HUDEP-2 (cell line): ENCODE data around the gene CCDC14.
"Not testable (repeated sequence)": the region's sequence is repeated elsewhere in the genome, so short reads cannot be mapped to it uniquely, and the experiment has no call there.

Experiments used
- DNase-seq, 76 experiments: peaks; one replicate each; lab custom pipeline; 2025; ENCODE audit not compliant: unreplicated experiment in 76 of 76; lab: John Stamatoyannopoulos, UW

CCDC14 gene

DNA sequence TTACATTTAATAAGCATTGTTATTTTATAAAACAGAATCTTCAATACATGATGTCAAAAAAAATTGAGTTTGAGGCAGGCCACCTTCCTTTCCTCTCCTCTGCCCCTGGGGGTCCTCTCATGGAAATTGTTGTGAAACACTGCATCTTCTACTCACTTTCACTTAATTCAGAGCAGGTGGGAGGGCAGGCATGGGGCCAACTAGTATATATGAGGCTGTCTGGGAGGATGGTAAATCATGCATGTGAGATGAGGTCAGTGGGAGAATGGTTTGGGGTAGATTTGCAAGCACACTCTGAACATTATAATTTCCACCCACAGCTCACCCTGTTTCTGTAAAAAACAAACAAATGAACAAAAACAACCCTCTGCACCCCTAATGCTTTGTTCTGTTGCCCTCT, 10.4 kb upstream of the CCDC14 start:
- DNase-seq = no peak

- DNase-seq = not testable (repeated sequence)
These were observed 6.2 kb upstream of the CCDC14 start for GRCh38 chr3:123967260-123967659.

- DNase-seq = not testable (repeated sequence)
These were observed 5.8 kb upstream of the CCDC14 start for GRCh38 chr3:123966799-123967198.

DNA sequence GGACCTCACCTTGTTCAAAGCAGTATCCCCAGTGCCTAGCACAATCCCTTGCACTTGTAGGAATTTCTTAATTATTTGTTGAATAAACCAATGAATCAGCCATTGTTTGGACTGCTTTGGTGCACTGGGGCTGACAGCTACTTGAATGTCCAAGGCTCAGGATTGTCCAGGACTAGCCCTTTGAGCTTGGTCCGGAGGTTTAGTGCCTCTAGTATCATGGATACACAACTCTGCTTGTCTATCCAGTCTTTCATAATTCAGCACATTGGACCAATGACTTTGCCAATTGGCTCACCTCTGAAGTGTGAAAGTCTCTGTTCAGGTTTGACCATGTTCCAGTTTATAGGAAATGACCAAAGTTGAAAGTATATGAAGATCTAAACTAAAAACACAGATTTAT, 3.8 kb upstream of the CCDC14 start:
- not testable (repeated sequence) for DNase-seq

DNA sequence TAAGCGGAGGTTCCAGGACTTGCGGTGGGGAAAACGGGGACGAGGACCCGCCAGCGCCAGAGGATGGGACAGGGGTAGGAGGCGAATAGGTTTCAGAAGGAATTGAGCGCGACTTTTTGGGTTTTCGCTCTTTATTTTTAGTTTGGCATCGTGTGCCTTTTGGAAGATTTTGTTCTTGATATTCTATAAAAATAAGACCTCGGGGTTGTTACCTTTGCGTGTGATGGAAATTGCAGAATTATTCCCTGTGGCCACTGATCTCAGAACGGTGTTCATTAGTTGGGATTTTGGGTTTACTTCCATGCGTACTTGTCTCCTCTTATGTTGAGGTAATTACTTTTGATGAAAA, 453 bp upstream of the CCDC14 start:
- DNase-seq = no peak

GRCh38 chr3:123953735-123954134, 7.3 kb downstream of the CCDC14 start:
- no peak for DNase-seq

- DNase-seq = no peak
These were observed 8.0 kb downstream of the CCDC14 start for GRCh38 chr3:123952844-123953520.

DNA sequence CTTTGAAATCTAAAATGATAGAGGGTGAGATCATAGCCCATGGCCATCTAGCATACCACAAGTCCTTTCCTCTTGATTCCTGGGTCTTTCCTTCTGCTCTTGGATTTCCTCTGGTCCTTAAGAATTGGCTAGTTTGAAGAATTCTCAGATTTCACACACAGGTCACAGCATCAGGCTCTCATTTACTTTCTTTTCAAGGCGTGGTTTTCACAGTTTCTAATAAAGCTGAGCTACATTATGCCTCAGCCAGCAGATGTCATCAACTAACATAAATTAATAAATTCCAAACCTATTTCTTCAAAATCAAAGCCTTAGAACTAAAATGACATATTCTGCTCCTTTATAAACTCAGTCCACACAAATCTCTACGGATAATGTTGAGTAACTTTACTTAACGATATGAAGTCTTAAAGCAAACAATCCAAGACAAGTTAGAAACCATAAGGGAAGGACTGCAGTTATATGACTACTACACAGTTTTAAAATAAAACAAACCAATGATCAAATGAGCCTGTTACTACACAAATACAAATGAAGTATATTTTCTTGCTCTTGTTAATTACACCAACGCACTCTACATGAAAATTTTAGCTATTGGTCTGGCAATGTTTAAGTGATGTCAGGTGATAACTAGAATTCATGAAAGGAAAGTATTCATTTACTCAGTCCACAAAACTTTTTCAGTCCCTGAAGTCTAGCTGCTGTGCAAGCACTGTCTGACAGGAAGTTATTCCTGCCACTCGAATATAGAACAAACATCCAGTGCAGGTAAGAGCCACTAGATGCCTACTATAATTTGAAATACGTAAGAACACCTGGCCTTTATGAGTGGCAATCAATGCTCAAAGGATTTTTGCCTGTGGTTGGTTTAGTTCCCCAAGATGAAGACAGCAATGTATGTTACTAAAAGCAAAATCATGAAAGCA, 9.2 kb downstream of the CCDC14 start:
- no peak for DNase-seq

GRCh38 chr3:123949641-123950040, 11.4 kb downstream of the CCDC14 start:
- no peak for DNase-seq

DNA sequence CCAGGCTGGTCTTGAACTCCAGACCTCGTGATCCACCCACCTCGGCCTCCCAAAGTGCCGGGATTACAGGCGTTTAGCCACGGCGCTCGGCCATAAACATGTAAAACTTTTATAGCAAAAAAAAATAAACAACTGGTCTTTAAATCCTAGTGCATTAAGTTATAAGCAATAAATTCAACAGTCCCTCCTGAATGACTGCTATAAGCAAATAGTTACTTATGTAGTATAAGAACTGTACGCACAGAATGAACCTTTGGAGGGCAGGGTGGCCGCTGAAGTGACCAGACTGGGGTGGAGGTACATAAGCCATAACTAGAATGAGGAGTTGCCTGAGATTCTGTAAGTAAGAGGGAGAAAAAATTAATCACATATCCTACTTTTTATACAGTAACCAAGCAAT, 12.6 kb downstream of the CCDC14 start:
- no peak for DNase-seq

GRCh38 chr3:123947482-123947881, 13.5 kb downstream of the CCDC14 start:
- no peak for DNase-seq

DNA sequence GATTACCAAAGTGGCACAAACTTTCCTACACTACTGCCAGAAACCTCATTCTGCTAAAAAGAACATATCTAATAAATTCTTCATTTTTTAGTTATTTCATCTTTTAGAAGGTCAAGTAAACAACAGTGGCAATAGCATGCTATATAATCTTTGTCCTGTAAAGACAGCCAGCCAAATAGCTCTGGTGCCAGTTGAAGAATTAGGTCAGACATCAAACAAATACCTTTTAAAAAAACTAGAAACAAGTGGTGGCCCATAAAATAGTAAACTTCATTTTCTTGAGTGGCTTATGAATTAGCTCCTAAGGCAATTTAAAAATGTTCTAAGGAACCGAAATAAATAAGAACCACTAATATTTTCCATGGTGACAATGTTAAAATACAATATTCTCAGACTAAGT, 19.5 kb downstream of the CCDC14 start:
- DNase-seq = no peak

DNA sequence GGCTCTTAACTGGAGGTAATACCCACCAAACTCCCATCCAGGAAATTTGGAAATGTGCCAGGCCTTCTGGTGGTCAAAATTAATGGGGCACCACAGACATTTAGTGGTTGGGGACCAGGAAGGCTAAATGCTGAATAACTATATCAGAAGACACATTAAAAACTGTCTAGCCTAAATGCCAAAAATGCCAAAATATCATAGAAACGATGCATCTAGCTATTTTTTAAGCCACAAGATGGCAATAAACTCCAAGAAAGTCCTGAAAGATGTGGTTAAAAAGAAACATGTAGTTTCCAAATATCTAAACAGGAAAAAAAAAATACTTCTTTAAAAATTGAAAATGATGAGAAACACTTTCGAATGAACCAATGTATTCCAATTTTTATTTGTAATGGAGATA, 19.9 kb downstream of the CCDC14 start:
- DNase-seq = peak in 1 of 76 experiments; percentile 9

GRCh38 chr3:123939706-123940105, 21.3 kb downstream of the CCDC14 start:
- no peak for DNase-seq

DNA sequence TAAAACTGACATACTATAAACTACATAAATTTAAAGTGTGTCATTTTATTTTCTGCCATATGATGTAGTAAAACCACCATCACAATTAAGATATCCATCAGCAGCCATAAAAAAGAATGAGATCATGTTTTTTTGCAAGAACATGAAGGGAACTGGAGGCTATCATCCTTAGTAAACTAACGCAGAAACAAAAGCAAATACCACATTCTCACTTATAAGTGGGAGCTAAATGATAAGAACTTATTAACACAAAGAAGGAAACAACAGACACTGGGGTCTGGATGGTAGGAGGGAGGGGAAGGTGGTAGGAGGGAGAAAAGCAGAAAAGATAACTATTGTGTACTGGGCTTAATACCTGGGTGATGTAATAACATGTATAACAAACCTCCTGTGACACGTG, 24.6 kb downstream of the CCDC14 start:
- no peak for DNase-seq

DNA sequence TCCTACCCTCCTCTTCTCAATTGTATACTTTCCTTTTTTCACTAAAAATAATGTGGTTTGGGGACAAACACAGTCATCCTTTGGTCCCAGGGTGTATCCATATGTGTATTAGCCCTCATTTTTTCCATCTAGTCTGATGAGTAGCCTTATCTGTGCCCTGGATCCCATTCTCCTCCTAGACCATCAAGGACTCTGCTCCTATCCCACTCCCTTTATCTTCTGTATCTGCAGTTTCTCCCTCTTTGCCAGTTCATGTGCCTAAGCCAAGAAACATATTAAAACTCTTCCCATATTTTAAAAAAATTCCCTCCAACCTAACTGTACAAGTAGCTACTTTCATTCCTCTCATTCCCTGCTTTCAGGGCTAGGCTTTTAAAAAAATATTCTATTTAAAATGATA, 25.2 kb downstream of the CCDC14 start:
- DNase-seq = no peak

- no peak for DNase-seq
These were observed 26.8 kb downstream of the CCDC14 start for GRCh38 chr3:123934250-123934649.

DNA sequence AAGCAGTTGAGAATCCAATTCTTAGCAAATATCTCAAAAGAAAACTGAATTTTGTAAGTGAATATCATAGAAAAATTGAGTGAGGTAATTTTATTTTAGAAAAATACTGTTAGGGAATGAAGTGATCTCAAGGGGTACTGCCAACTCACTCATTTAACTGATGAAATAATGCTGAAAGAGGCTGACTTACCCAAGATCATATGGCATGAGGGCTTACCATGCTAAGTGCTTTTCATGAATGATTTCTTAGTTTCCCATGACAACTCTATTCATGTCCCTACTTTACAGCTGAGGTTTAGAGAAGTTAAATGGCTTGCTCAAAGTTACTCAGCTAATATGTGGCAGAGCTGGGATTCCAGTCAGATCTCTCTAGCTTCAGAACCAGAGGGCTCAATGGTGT, 30.6 kb downstream of the CCDC14 start:
- no peak for DNase-seq

DNA sequence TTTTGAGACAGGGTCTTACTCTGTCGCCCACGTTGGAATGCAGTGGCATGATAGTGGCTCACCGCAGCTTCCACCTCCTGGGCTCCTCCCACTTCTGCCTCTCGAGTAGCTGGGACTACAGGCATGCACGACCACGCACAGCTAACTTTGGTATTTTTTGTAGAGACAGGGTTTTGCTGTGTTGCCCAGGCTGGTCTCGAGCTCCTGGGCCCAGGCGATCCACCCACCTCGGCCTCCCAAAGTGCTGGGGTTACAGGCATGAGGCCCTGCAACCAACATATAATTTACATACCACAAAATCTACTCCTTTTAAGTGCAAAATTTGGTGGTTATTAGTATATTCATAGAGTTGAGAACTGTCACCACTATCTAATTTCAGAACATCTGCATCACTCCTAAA, 31.7 kb downstream of the CCDC14 start:
- no peak for DNase-seq

GRCh38 chr3:123926396-123926795, 34.6 kb downstream of the CCDC14 start:
- no peak for DNase-seq

DNA sequence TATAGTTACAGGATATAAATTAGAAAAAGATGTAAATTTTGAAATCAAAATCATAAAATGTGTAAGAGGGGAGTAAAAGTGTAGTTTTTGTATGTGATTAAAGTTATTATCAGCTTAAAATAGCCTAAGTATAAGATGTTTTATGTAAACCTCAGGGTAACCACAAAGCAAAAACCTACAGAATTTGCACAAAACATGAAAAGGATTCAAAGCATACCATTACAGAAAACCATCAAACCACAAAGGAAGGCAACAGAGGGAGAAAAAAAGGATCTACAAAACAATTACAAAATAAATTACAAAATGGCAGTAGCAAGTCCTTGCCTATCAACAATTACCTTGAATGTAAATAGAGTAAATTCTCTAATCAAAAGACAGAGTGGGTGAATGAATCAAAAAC, 40.2 kb downstream of the CCDC14 start:
- DNase-seq = no peak

- DNase-seq = no peak
These were observed 40.6 kb downstream of the CCDC14 start for GRCh38 chr3:123920383-123920782.
